GM18951 (cell line): ENCODE data around the gene CAMLG.
"Not testable (repeated sequence)": the region's sequence is repeated elsewhere in the genome, so short reads cannot be mapped to it uniquely, and the experiment has no call there.

Source experiments
- POLR2A ChIP-seq: IDR thresholded peaks from 4 replicates; pipeline ENCODE4 v1.6.1; 2011; ENCODE audit warnings: mild to moderate bottlenecking; ENCODE audit not compliant: insufficient read length, insufficient read depth; ENCODE audit errors: extremely low read depth
- in situ Hi-C: fragments of 300-500 bp; cut with MboI; formaldehyde crosslinking; loops from one replicate; pipeline ENCODE4 v1.12.0; 2022; ENCODE audit warnings: low sequenced_read_pairs, mixed read lengths, inconsistent platforms; ENCODE audit not compliant: unreplicated experiment

CAMLG gene

GRCh38 chr5:134738133-134738962, at the start of gene CAMLG:
Gene CAMLG (plus strand): TSS chr5:134738548. CDS start chr5:134738621, 73 bp downstream.
- in situ Hi-C loops, result no loop called here
- TF ChIP-seq POLR2A, result peak; percentile 86

GRCh38 chr5:134690144-134690543, 48.2 kb upstream of the CAMLG start:
- in situ Hi-C loops, result not testable (repeated sequence)

GRCh38 chr5:134692722-134693121, 45.6 kb upstream of the CAMLG start:
- TF ChIP-seq POLR2A, result no peak
- in situ Hi-C loops, result no loop called here

GRCh38 chr5:134708301-134708700, 30.0 kb upstream of the CAMLG start:
- in situ Hi-C loops, result no loop called here
- TF ChIP-seq POLR2A, result no peak

GRCh38 chr5:134714120-134714519, 24.2 kb upstream of the CAMLG start:
- in situ Hi-C loops, result no loop called here

GRCh38 chr5:134714541-134714940, 23.8 kb upstream of the CAMLG start:
- no peak for TF ChIP-seq POLR2A
- in situ Hi-C loops, result no loop called here

More at GRCh38 chr5:134714120-134714519, 24.2 kb upstream of the CAMLG start:
- TF ChIP-seq POLR2A, result no peak

- in situ Hi-C loops, result not testable (repeated sequence)
Measured at GRCh38 chr5:134715466-134715865, 22.9 kb upstream of the CAMLG start.

- TF ChIP-seq POLR2A, result no peak
- in situ Hi-C loops, result no loop called here
Measured at GRCh38 chr5:134724872-134725271, 13.5 kb upstream of the CAMLG start.

GRCh38 chr5:134732819-134733218, 5.5 kb upstream of the CAMLG start:
- in situ Hi-C loops, result no loop called here
- no peak for TF ChIP-seq POLR2A

GRCh38 chr5:134735243-134735642, 3.1 kb upstream of the CAMLG start:
- in situ Hi-C loops, result no loop called here
- no peak for TF ChIP-seq POLR2A

GRCh38 chr5:134736173-134736812, 2.1 kb upstream of the CAMLG start:
- no peak for TF ChIP-seq POLR2A
- in situ Hi-C loops, result no loop called here

- in situ Hi-C loops, result no loop called here
- no peak for TF ChIP-seq POLR2A
Measured at GRCh38 chr5:134738963-134739661, 764 bp downstream of the CAMLG start.

GRCh38 chr5:134741052-134741451, 2.7 kb downstream of the CAMLG start:
- in situ Hi-C loops, result no loop called here
- TF ChIP-seq POLR2A, result no peak

GRCh38 chr5:134742134-134742533, 3.8 kb downstream of the CAMLG start:
- TF ChIP-seq POLR2A, result no peak
- in situ Hi-C loops, result no loop called here
